ENCODE measurements around the gene ZSCAN21. TPM values are rescaled to one million over a fixed set of nuclear protein-coding genes. Genes with fewer than 3 reads are reported as not detected.

ZSCAN21 gene
- total RNA-seq, 1 experiment from 2014 or later: 7.7 TPM

DNA sequence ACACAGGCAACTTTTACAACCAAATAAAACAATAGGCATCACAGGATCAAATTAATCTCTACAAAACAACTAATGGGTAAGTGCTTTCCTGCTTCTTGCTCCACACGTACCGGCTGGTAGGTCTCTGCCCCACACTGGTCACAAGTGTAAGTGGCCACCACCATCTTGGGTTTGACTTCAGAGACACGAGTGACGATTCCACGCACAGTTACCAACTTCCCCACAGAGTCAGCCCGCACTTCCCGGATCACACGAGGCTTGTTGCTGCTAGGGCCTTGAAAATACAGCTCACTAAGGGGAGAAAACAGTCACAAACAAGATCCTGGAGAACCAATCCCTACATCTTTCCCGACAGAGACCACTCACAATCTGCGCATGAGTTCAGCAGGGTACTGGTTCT, 49.3 kb downstream of the ZSCAN21 start:
- DNase-seq (ENCODE audit: low spot score): no peak

DNA sequence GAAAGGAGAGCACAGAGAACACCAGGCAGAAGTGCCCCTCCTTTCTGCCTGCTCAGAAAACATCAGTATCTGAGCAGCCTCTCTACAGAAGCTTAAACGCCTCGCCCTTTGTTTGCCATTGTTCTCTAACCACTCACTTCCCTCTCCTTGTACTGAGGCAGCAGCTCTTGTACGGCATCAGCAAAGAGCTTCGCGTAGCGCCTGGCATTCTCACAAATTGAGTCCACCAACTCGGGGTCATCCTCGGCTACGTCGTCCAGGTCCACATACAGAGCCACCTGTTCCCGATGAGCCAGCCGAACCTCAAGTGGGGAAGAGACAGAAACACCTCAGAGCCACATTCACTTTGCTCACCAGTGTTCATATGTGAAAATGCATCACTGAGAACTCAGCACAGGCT, 49.9 kb downstream of the ZSCAN21 start:
- no peak for DNase-seq (ENCODE audit: low spot score)

DNA sequence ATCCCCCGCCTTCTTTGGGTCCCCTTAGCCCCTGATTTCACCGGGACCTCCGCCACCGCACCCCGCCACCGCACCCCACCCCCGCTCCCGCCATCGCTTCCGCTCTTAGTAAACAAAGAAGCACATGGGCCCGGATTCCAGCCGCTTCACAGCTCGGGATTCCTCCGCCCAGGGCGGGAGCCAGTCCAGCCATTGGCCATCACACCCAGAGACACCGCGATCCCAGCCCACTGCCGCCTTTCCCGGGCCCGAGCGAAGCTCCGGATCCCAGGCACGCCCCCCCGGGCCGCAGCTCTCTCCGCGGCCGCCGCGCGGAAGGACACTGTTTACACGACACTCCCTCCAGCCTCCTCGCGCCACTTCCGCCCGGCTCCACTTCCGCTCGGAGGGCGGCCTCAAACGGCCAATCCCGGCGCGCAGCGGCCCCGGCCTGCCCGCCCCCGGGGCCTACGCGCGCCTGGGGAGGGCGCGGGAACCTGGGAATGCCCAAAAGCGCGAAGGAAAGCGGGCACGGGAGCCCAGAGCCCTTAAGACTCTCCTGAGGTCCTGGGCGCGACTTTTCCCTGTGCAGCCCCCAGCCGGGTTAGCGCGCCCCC, 50.9 kb downstream of the ZSCAN21 start:
- DNase-seq (ENCODE audit: low spot score): peak; percentile 95

DNA sequence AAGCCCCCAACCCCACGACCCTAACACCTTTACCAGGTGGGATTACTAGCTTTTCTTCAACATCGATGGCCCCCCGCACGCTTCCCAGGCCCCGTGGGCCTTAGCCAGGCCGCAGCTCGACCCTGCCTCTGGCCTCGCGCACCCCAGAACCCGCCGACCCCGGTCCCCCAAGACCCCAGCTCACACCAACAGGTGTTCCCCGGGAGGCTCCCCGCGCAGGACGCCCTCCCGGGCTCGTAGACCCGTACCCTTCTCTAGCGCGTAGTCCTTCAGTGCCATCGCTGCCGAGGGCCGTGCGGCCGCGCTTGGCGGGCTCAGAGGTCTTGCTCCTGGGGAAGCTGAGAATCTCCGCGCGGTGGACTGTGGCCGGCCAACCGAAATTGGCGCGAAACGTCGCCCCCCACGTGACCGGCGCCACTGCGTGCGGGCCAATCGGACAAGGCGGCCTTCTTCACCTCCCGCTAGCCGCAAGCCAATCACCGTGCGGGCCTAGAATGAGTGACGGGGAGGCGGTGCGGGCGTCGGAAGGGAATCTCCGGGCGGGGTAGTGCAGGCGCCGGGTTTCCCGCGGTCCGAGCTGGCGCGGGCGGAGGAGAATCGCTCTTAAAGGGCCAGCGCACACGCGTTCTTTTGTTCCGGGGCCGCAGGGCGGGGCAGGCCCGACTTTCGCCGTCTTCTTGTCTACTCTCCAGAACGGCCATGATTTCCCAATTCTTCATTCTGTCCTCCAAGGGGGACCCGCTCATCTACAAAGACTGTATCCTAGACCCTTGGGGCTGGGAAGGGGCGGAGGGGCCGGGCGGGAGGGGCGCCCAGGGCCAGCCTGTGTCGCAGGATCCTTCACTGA, 51.7 kb downstream of the ZSCAN21 start, which contains the start of the genes AP4M1 and MCM7:
TSS of gene AP4M1 (plus strand) at position 628 of the 847 bp plus-strand sequence. CDS start at position 700, 72 bp downstream.
TSS of gene MCM7 (minus strand) at position 382 of the 847 bp plus-strand sequence. CDS start at position 279, 103 bp downstream.
- DNase-seq (ENCODE audit: low spot score): peak; percentile 99

DNA sequence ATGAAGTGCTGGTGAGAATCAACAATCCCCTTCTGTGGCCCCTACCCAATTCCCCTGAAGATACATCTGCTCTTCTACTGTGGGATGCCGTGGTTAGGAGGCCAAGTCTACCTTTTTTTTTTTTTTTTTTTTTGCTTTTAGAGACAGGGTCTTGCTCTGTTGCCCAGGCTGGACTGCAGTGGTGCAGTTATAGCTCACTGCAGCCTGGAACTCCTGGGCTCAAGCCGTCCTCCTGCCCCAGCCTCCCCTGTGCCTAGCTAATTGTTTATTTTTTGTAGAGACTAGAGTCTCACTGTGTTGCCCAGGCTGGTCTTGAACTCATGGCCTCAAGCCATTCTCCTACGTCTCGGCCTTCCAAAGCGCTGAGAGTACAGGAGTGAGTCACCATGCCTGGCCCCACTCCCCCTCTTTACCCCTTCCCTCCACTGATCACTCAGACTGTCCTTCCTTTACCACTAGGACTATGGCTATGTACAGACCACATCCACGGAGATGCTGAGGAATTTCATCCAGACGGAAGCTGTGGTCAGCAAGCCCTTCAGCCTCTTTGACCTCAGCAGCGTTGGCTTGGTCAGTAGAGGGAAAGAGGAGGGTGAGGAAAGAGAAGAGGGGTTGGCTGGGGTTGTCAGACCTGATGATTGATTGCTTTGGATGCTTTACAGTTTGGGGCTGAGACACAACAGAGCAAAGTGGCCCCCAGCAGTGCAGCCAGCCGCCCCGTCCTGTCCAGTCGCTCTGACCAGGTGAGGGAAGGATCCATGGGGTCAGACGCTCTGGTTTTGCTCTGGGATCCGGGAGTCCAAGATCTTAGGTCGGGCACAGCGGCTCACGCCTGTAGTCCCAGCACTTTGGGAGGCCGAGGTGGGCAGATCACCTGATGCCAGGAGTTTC, 53.6 kb downstream of the ZSCAN21 start:
- no peak for DNase-seq (ENCODE audit: low spot score)

DNA sequence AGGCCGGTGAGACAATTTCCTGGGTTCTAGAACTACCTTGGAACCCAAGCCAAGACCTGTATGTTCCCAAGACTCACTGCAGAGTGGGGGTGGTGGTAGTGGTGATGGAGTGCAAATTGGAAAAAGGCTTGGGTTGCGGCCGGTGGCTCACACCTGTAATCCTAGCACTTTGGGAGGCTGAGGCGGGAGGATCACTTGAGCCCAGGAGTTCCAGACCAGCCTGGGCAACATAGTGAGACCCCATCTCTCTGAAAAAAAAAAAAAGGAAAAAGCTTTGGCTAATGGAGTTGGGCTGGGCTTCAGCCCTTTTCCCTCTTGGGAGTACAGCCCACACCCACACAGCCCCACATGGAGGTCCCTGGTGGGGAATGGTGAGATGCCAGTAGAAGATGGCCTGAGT, 56.0 kb downstream of the ZSCAN21 start:
- no peak for DNase-seq (ENCODE audit: low spot score)

DNA sequence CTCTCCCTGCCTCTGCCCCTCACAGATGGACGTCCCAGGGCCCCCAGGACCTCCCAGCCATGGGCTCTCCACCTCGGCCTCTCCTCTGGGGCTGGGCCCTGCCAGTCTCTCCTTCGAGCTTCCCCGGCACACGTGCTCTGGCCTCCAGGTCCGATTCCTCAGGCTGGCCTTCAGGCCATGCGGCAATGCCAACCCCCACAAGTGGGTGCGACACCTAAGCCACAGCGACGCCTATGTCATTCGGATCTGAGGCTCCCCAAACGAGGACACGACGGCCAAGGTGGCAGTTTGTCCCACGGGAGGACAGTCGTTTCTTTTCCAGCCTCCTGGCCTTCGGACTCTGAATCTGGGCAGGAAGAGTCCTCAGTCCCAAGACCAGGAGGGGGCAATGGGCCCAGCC, 57.1 kb downstream of the ZSCAN21 start:
- no peak for DNase-seq (ENCODE audit: low spot score)

DNA sequence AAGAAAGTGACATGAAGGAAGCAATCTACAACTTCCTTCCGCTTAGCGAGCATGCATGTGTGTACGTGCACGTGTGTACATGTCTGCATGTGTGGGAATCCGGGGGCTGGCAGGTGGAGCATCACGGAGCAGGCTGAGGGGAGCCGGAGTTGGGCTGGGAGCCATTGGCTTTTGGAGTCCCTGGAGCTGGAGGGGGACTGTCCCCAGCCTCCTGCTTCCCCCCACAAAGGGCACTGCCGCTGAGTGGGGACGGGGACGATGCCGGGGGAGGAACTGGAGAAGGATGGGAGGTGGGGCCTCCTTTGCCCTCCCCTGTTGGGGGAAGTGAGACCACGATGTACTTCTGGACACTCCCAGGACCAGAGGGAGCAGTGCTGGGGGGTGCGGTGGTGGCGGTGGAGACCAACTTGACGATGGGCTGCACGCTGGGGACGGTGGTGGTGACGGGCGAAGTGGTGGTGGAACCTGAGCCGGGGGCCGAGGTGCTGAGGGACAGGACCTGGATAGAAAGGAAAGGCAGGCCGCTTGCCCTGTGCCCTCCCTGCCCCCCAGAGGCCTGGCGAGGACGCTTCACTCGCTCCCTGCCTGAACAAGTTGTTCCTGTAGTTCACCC, 57.7 kb downstream of the ZSCAN21 start:
- no peak for DNase-seq (ENCODE audit: low spot score)

DNA sequence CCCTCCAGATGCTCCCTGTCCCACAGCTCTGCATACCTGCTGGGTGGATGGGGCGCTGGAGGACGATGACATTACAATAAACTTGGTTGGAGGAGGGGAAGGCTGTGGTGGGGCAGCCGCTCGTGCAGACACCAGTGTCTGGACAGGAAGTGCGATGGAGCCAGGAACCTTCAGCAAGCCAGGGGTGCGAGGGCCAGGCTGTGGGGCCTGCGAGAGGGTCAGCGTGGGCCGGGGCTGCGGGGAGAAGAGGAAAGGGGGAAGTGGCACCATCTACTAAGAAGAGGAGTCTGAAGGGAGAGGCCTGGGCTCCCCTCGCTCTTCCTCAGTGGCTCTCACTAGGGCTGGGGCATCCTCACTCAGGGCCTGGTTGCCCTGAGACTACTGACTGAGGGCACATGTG, 58.3 kb downstream of the ZSCAN21 start:
- DNase-seq (ENCODE audit: low spot score): no peak

DNA sequence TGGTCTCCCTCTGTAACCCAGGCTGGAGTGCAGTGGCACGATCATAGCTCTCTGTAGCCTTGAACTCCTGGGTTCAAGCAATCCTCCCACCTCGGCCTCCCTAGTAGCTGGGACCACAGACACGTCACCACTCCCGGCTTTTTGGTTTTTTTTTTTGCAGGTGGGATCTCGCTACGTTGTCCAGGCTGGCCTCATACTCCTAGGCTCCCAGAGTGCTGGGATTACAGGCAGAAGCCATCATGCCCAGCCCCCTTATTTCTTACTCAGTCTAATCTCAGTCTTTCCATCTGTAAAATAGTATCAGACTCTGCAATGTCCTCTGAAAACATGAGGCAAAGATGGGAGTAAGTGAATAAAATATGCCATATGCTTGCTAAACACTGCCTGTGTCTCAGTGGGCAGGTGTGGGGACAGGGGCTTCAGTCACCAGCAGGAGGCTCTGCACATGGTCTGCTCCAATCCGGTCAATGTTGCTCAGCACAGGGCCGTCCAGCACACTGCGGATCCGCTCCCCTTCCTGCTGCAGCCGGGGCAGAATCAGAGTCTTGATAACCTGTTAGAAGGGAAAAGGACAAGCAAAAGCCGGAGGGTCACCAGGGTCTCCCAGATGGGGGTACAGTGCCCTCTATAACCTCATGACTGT, 60.1 kb downstream of the ZSCAN21 start:
- no peak for DNase-seq (ENCODE audit: low spot score)

DNA sequence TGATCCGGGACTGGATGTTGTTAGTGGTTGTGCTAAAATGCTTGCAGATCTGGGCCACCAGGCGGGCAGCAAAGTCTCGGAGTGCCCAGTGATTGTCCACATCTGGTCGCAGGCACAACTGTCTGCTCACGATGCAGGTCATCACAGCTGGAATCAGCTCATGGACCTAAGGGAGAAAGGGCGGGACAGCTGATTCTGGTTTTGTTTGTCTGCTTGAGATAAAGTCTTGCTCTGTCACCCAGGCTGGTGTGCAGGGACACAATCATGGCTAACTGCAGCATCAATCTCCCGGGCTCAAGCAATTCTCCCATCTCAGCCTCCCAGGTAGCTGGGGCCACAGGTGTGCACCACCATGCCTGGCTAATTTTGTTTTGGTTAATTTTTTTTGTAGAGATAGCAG, 61.6 kb downstream of the ZSCAN21 start:
- DNase-seq (ENCODE audit: low spot score): no peak

DNA sequence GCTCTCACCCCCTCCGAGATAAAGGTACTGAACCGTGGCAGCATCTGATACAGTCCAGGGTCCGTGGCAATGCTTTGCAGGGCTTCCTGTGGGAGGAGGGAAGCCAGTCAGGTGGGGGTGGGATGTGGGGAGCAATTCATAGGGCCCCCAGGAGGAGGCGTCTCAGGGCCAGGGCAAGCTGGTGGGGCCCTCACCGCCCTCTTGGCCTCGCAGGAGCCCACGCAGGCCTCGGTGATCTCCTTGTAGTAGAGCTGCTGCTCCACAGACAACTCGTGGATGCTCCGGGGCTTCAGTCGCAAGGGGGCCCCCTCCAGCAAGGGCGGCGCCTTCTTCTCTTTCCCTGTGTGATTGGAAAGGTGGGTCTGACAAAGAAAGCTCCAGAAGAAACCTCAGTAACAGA, 62.3 kb downstream of the ZSCAN21 start:
- DNase-seq (ENCODE audit: low spot score): no peak

Small RNA genes within 50 kb of the gene (small RNA-seq; reads per million reads assigned to genes)
- gene MIR106B: 10.5 reads per million, percentile 88 among the genes with 10 or more reads in this experiment
- gene MIR25: 175 reads per million, percentile 98 among the genes with 10 or more reads in this experiment
- 63.7 reads per million, percentile 96 among the genes with 10 or more reads in this experiment for gene MIR93

Other genes with a start within 250 kb of the ZSCAN21 start
- gene CYP3A43, start 221.8 kb upstream of the ZSCAN21 start, total RNA-seq (2014; rRNA removed; shearing (Covaris generic)): not detected in 2 replicates
- 0.55 TPM in 1 of 2 replicates, not detected in the other for gene OR2AE1, start 172.7 kb upstream of the ZSCAN21 start, total RNA-seq (2014; rRNA removed; shearing (Covaris generic))
- 15.1 and 16.0 TPM in 2 replicates for gene TRIM4, start 130.2 kb upstream of the ZSCAN21 start, total RNA-seq (2014; rRNA removed; shearing (Covaris generic))
- not detected in 2 replicates for gene GJC3, start 120.2 kb upstream of the ZSCAN21 start, total RNA-seq (2014; rRNA removed; shearing (Covaris generic))
- gene AZGP1, start 73.7 kb upstream of the ZSCAN21 start, total RNA-seq (2014; rRNA removed; shearing (Covaris generic)): 42.3 and 43.2 TPM in 2 replicates
- 22.5 and 32.1 TPM in 2 replicates for gene ZKSCAN1, start 34.2 kb upstream of the ZSCAN21 start, total RNA-seq (2014; rRNA removed; shearing (Covaris generic))
- gene ZNF3, start 31.9 kb downstream of the ZSCAN21 start, total RNA-seq (2014; rRNA removed; shearing (Covaris generic)): 22.2 and 23.6 TPM in 2 replicates
- 111 and 128 TPM in 2 replicates for gene COPS6, start 39.2 kb downstream of the ZSCAN21 start, total RNA-seq (2014; rRNA removed; shearing (Covaris generic))
- 461 and 531 TPM in 2 replicates for gene MCM7, start 51.6 kb downstream of the ZSCAN21 start, total RNA-seq (2014; rRNA removed; shearing (Covaris generic))
- 36.8 and 38.1 TPM in 2 replicates for gene AP4M1, start 51.9 kb downstream of the ZSCAN21 start, total RNA-seq (2014; rRNA removed; shearing (Covaris generic))
- 45.0 and 65.5 TPM in 2 replicates for gene TAF6, start 69.6 kb downstream of the ZSCAN21 start, total RNA-seq (2014; rRNA removed; shearing (Covaris generic))
- gene CNPY4, start 69.9 kb downstream of the ZSCAN21 start, total RNA-seq (2014; rRNA removed; shearing (Covaris generic)): 2.7 and 5.5 TPM in 2 replicates
- 1.3 and 2.9 TPM in 2 replicates for gene MBLAC1, start 77.2 kb downstream of the ZSCAN21 start, total RNA-seq (2014; rRNA removed; shearing (Covaris generic))
- gene LAMTOR4, start 99.1 kb downstream of the ZSCAN21 start, total RNA-seq (2014; rRNA removed; shearing (Covaris generic)): 310 and 344 TPM in 2 replicates
- gene TRAPPC14, start 108.9 kb downstream of the ZSCAN21 start, total RNA-seq (2014; rRNA removed; shearing (Covaris generic)): 22.5 and 27.8 TPM in 2 replicates
- not detected in 2 replicates for gene GAL3ST4, start 118.8 kb downstream of the ZSCAN21 start, total RNA-seq (2014; rRNA removed; shearing (Covaris generic))
- gene GPC2, start 127.6 kb downstream of the ZSCAN21 start, total RNA-seq (2014; rRNA removed; shearing (Covaris generic)): 1.7 and 4.2 TPM in 2 replicates
- 0.05 and 0.08 TPM in 2 replicates for gene STAG3, start 128.1 kb downstream of the ZSCAN21 start, total RNA-seq (2014; rRNA removed; shearing (Covaris generic))
- not detected in 2 replicates for gene PVRIG, start 170.2 kb downstream of the ZSCAN21 start, total RNA-seq (2014; rRNA removed; shearing (Covaris generic))